ENCODE data around the gene ABCC1.

ABCC1 gene

DNA sequence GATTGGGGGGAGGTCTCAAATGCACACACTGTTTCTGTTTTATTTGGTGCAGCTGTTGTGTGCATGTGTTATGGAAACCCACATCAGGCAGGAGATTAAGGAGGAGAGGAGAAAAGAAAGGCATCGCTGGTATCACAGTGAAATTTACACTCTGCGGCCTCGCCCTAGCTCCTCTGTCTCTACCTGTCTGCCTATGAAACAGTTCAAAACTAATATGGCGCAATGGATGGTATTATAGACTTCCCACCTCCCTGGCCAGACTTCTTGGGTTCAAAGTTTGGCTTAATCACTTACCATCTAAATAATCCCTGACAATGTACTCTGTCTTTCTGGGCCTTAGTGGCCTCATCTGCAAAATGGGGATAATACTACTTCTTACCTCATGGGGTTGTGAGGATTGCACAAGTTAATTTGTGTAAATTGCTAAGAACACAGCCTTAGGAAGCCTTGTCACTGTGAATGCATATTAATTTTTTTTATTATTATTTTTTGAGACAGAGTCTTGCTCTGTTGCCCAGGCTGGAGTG lies 1.4 kb upstream of the ABCC1 start:
- no peak for DNase-seq (ENCODE audit: low spot score)
- TF ChIP-seq, protein P1, sequence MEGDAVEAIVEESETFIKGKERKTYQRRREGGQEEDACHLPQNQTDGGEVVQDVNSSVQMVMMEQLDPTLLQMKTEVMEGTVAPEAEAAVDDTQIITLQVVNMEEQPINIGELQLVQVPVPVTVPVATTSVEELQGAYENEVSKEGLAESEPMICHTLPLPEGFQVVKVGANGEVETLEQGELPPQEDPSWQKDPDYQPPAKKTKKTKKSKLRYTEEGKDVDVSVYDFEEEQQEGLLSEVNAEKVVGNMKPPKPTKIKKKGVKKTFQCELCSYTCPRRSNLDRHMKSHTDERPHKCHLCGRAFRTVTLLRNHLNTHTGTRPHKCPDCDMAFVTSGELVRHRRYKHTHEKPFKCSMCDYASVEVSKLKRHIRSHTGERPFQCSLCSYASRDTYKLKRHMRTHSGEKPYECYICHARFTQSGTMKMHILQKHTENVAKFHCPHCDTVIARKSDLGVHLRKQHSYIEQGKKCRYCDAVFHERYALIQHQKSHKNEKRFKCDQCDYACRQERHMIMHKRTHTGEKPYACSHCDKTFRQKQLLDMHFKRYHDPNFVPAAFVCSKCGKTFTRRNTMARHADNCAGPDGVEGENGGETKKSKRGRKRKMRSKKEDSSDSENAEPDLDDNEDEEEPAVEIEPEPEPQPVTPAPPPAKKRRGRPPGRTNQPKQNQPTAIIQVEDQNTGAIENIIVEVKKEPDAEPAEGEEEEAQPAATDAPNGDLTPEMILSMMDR (IDR thresholded peaks at IDR 0.05; ENCODE audit: extremely low read depth, missing control alignments): no peak

DNA sequence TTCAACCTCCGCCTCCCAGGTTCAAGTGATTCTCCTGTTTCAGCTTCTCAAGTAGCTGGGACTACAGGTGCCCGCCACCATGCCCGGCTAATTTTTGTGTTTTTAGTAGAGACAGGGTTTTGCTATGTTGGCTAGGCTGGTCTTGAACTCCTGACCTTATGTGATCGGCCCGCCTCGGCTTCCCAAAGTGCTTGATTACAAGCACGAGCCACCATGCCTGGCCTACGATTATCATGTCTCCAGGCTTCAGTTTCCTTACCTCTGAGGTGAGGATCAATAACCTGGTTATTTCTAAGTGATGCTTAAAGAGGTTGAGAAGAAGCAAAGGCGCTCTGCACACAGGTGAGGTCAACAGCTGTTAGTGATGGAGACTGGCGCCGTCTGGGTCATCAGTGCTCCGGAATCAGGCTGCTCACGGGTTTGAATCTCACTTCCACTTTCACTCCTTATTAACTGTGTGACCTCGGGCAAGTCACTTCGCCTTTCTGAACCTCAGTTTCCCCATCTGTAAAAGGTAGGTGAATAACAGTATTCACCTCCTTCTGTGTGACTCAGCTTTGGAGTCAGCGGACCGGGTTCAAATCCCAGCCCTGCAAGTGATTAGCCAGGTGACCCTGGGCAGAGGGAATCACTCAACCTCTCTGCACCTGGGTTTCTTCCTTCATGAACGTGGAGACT lies 745 bp upstream of the ABCC1 start:
- peak; percentile 70 for DNase-seq (ENCODE audit: low spot score)
- TF ChIP-seq, protein P1 (IDR thresholded peaks at IDR 0.05; ENCODE audit: extremely low read depth, missing control alignments): no peak

DNA sequence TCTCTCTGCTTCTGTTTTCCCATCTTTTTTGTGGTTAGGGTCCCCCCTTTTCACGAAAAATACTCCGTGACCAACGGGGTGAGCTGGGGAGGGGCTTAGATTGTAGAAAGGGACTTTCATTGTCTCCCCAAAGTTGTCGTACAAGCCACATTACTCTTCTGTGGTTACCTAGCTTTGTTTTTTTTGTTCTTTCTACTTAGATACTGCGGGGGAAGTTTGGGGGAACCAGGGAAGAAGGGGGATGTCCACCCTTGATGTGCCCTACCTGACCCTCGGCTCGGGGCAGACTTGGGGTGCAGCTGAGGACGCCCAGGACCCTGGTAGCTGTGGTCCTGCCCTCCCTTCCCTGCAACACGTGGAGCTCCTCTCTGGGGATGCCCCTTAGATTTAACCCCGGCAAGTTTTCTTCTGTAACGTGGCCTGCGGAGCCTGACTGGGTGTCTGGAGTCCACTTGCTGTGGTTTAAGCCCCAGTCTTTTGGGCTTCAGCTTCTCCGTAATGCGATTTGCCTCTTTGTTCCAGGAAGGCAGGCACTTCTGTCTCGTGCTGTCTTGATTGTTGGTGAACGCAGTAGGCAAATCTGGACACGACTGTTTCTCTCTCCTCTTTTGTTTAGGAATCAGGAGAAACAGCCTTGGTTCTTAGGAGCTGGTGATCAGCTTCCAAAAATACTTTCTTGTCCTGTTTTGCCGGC lies 892 bp downstream of the ABCC1 start:
- TF ChIP-seq, protein P1 (IDR thresholded peaks at IDR 0.05; ENCODE audit: extremely low read depth, missing control alignments): no peak
- peak; percentile 74 for DNase-seq (ENCODE audit: low spot score)

GRCh38 chr16:15950869-15951268 lies 1.5 kb downstream of the ABCC1 start:
- TF ChIP-seq, protein P1 (IDR thresholded peaks at IDR 0.05; ENCODE audit: extremely low read depth, missing control alignments): no peak
- DNase-seq (ENCODE audit: low spot score): no peak

GRCh38 chr16:15951852-15952251 lies 2.4 kb downstream of the ABCC1 start:
- TF ChIP-seq, protein P1 (IDR thresholded peaks at IDR 0.05; ENCODE audit: extremely low read depth, missing control alignments): no peak
- no peak for DNase-seq (ENCODE audit: low spot score)

DNA sequence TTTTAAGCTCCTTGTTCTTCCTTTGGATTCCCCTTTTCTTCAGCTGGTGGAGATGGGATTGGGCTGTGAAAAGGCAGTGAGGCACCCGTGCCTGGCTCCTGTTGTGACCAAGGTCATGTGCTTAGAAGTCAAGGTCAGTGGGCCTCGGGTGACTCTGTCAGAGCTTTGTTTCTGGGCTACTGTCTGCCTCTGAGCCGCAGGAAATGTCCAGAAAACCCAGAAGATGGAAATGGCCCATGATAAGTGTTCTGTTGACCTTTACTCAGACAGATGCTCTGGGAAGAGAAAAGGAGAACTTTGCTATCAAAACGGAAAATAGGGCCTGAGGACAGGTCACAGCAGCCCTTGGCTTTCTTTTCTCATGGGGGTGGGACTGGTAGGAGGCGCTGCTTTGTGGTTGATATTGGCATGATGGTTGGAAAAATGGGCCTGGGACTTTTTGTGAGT lies 2.9 kb downstream of the ABCC1 start:
- TF ChIP-seq, protein P1 (IDR thresholded peaks at IDR 0.05; ENCODE audit: extremely low read depth, missing control alignments): no peak
- no peak for DNase-seq (ENCODE audit: low spot score)

GRCh38 chr16:15953477-15953876 lies 4.1 kb downstream of the ABCC1 start:
- TF ChIP-seq, protein P1 (IDR thresholded peaks at IDR 0.05; ENCODE audit: extremely low read depth, missing control alignments): no peak
- DNase-seq (ENCODE audit: low spot score): no peak
